Stimulated activated CD8-positive, alpha-beta memory T cell treated with anti-CD3 and anti-CD28 coated beads, Interleukin-15, amount 100 ng/mL, for 4 hours (primary cell): ENCODE results near the gene STYK1.

Experiments
- DNase-seq, 2 donors: peaks; one replicate each; pipeline ENCODE4 v3.0.0-alpha.2; 2020; ENCODE audit warnings: low read depth in 2 of 2

Gene STYK1

DNA sequence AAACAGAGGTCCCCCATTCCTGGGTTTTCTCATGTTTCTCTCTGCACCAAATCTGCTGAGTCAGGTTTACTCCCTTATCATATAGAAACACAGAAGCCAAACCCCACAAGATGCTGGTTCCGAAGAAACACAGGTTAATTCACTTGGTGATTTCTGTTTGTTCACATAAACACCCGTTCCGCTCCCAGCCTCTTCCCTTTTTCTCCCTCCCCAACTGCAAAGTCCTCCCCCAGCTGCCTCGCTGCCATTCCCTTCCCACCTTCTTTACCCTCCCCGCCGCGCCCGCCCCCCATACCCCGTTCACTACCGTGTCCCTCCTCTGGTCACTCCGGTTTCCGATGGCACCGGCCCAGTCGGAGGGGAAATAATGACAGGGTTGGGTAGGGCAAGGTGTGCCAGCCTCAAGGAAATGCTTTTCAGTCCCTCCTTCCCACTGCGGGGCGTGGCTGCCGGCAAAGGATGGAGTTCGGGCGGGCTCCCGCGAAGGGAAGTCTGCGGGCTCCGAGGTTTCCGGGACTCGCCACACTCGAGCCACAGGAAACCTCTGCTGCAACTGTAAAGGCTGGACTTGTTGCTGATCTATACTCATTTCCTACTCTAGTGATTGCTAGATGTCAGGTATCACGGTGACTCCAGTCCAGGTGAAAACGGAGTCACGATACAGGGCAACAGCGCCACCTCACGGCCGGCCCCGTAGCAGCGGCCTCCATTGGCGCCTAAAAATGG lies at the start of gene STYK1:
Gene STYK1 (minus strand): TSS at position 394 of the 726 bp plus-strand sequence. CDS start 39,434 bp downstream, outside the sequence.
- DNase-seq, result peak; percentile 42 to 50

- peak; percentile 28 to 34 for DNase-seq
These were observed 49.3 kb upstream of the STYK1 start, which contains the start of gene YBX3 for GRCh38 chr12:10722905-10723746. YBX3 (minus strand) TSS chr12:10723323; CDS start chr12:10723111, 212 bp downstream.

DNA sequence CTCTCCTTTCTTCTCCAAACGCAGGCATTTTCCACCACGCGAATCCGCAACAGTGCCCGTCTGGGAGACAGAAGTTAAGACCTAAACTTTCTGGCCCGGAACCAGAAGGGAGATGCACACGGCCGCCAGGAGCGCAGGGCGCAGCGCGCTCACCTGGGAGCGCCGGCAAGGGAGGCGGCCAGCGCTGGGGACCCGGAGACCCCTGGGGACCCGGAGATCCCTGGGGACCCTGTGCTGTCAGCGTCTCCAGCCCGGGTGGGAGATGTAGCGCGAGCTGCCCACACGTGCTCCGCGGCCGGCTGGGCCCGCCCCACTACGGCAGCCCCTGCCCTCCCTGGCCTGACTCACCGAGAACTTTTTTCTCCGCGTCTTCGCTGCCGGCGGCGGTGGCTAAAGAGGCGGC lies 48.7 kb upstream of the STYK1 start:
- DNase-seq, result peak; percentile 52 to 57

- peak; percentile 37 to 63 for DNase-seq
These were observed 48.0 kb upstream of the STYK1 start for GRCh38 chr12:10721651-10722501.

DNA sequence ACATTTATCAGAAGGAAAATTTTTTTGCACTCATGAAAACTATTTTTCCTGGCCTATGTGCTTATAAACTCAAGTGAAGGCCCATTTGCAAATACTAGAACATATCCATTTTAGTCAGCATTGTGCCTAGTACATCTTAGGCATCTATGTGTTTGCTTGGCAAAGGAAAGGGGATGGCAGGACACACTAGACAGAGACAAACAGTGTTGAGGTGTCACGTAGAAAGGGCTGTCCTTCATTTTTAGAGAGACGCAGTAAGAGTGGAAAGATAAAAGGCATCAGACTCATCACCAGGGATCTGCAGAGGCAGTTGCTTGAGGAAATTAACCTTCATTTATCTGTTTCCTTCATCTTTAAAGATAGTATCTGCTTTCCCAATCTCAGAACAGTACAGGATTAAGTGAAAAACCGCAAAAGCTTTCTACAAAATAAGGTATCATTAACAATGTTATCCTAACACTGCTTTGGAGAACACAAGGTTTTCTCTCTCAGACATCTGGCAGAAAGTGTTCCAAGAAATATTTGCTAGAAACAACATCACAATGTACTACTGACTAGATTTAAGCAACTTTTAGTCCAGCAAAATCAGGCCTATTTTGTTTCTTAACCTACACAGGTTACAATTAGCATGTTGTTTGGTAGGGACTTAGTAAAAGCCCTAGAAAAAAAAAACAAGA lies 47.3 kb upstream of the STYK1 start:
- no peak for DNase-seq

DNA sequence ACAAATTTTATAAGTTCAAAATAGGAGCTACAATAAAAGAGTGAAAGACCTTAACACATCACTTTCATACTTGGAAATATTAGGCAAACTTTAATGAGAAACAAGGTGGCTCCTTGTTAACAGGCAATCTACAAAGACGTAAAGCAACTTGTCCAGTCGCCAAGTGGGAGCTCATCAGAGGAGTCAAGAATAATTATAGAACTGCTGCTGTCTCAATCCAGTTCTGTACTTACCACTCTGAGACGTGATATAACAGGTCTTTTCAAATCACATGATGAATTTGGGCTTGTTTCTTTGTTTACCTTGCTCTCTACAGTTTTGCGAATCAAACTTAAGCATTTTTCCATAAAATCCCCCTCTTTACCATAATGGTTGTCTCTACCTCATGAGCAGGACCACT lies 45.6 kb upstream of the STYK1 start:
- DNase-seq, result no peak

DNA sequence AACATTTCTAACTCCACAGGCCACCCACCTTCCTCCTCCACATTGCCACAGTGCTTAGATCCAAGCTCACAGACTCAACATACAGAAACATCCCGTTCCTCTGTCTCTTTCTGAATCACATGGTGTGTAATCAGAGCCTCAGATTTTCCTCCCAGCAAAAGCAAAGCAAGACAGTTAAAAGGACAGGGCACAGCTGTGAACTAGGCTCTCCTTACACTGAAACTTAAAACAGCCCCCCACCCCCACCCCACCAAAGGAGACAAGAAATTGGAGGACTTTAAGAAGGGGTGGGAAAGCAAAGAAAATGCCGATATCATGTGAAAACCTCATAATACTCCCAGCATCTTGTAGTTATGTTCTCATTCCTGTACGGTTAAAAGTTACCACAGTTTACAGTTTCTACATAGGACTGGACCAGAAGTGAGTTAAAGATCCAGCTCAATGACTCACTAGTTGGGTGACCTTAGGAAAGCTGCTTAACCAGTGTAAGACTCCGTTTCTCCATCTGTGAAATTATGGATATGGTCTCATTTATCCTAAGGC lies 44.5 kb upstream of the STYK1 start:
- no peak for DNase-seq

DNA sequence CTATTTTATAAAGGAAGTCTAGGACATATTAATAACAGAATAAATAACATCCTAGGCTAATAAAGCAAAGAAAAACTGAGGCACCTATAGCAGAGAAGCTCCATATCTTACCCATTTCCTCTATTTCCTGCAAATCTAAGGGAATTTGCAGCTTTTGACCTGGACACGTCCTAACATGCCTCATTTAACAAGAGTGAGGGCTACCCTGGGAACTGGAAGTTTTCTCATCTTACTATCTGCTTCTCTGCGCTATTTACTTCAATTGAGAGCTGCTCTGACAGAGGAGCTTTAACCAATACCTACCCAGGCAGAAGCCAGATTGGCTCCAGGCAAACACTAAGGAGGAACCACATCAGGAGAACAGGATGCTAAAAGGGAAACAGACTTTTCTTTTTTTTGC lies 43.6 kb upstream of the STYK1 start:
- DNase-seq, result no peak

DNA sequence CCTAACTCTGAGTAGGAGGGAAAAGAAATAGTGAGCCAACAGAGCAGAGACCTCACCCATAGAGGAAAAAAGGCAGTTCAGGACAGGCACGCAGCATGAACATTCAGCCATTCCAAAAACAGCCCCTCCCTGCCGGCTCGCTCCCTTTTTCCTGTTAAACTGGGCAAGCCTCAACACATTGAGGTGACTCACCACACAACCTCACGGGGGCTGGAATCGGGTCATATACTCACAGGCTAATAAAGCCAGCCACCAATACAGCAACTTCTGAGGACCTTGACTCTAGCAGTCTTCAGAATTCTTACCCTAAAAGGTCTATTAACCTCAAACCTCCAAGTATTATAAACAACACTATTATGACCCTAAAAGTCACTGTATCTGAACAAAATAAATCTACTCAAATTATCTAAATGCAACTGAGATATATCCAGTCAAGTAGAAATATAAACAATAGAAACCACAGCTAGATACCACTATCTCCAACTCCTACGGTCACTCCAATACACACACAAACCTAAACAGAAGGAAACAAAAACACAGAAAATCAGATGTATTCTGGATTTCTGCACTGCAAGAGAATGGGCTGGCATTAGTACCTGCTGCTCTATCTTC lies 43.0 kb upstream of the STYK1 start:
- DNase-seq, result no peak

- no peak for DNase-seq
These were observed 42.4 kb upstream of the STYK1 start for GRCh38 chr12:10716277-10716676.

GRCh38 chr12:10715491-10715890 lies 41.6 kb upstream of the STYK1 start:
- DNase-seq, result no peak

GRCh38 chr12:10709808-10710207 lies 36.0 kb upstream of the STYK1 start:
- DNase-seq, result no peak

GRCh38 chr12:10708862-10709261 lies 35.0 kb upstream of the STYK1 start:
- no peak for DNase-seq

DNA sequence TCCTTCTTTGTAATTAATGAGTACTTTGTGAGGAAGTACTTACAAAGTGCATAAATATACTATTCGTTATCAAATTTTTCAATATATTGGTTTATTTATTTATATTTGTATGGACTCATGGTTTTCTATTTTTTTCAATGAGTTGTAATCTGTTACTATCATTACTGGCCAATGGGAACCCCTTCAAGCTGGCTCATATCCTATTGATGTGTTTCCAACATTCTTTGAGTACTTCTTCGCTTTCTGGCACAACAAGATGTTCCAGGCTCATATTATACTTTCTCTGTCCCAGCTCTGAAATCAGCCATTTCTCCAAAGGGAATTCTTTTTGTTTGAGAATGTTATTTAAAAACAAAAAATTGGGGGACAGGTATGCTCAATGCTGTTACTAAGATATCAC lies 31.8 kb upstream of the STYK1 start:
- DNase-seq, result no peak

- DNase-seq, result no peak
These were observed 28.0 kb upstream of the STYK1 start for GRCh38 chr12:10701843-10702242.

- DNase-seq, result peak in 1 of 2 donors; percentile 43
These were observed 27.4 kb upstream of the STYK1 start for GRCh38 chr12:10701131-10701681.

GRCh38 chr12:10700581-10700980 lies 26.7 kb upstream of the STYK1 start:
- DNase-seq, result no peak

DNA sequence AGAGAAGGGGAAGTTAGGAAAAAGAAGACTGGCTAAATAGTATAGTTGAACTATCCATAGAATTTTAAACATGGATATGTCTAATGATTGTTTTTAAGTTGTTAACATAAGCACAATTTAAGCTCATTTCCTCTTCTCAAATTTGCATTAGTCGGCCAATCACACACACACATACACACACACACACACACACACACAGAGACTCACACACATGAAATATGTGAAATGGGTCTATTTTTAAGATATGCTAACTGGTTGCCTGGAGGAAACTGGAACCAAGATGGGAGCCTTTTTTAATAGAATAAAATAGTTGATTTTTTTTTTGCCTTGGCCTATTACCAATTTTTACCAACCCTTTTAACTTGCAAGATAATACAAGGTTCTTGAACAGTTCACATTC lies 24.0 kb upstream of the STYK1 start:
- DNase-seq, result no peak

DNA sequence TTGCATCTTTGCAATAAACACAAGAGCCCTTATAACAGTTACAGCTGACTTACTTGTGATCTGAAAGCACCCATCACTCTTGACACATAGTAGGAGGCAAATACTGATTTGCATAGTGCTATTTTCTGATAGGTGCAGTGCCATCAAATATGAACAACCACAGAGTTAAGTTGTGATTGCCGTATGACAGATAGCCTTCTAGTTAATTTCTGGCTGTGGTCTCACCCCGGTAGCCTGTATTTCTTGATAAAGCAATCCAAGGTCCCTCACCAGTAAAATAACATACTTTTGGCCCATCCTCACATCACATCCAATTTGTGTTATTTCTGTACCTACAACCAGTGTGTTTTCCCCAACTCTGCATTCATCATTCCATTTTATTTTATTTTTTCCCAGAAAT lies 23.3 kb upstream of the STYK1 start:
- no peak for DNase-seq

- DNase-seq, result no peak
These were observed 17.1 kb upstream of the STYK1 start for GRCh38 chr12:10690906-10691305.
